IMR-90 (cell line): ENCODE data around the gene ATP1A4.

Experiments
- CEBPB ChIP-seq: IDR thresholded peaks from 2 replicates; pipeline ENCODE4 v1.6.1; 2012; ENCODE audit warnings: low read depth, low read length, improper control_type of control experiment
- FOS ChIP-seq: fragments of 150-350 bp; IDR thresholded peaks from 2 replicates; pipeline ENCODE4 v1.6.1; 2016; ENCODE audit warnings: low read depth, low read length
- MAZ ChIP-seq: IDR thresholded peaks from 2 replicates; pipeline ENCODE4 v1.6.1; 2012; ENCODE audit warnings: low read depth, mild to moderate bottlenecking, low read length, improper control_type of control experiment, moderate library complexity, borderline replicate concordance
- MXI1 ChIP-seq: IDR thresholded peaks from 2 replicates; pipeline ENCODE4 v1.6.1; 2012; ENCODE audit warnings: low read depth, mild to moderate bottlenecking, low read length, moderate library complexity, borderline replicate concordance
- POLR2A ChIP-seq: IDR thresholded peaks from 2 replicates; pipeline ENCODE4 v1.6.1; 2012; ENCODE audit warnings: mild to moderate bottlenecking, low read depth, low read length
- RAD21 ChIP-seq: IDR thresholded peaks from 2 replicates; pipeline ENCODE4 v1.6.1; 2012; ENCODE audit warnings: low read length, improper control_type of control experiment
- RCOR1 ChIP-seq: IDR thresholded peaks from 2 replicates; pipeline ENCODE4 v1.6.1; 2012; ENCODE audit warnings: mild to moderate bottlenecking, low read length, improper control_type of control experiment; ENCODE audit not compliant: insufficient replicate concordance
- RFX5 ChIP-seq: IDR thresholded peaks from 2 replicates; pipeline ENCODE4 v1.8.0; 2012; ENCODE audit warnings: low read depth, mild to moderate bottlenecking, low read length, moderate library complexity
- SMC3 ChIP-seq: fragments of 150-350 bp; IDR thresholded peaks from 2 replicates; pipeline ENCODE4 v1.6.1; 2016; ENCODE audit warnings: low read depth, mild to moderate bottlenecking, antibody characterized with exemption, low read length, moderate library complexity
- TF ChIP-seq, protein P1 (sequence below): conservative IDR thresholded peaks from 2 replicates; pipeline ENCODE4 v1.5.1; 2012; ENCODE audit warnings: mild to moderate bottlenecking, low read depth, low read length, improper control_type of control experiment
- TF ChIP-seq, protein P2 (sequence below): fragments of 150-350 bp; IDR thresholded peaks from 2 replicates; pipeline ENCODE4 v1.6.1; 2016; ENCODE audit warnings: low read depth, mild to moderate bottlenecking, low read length, moderate library complexity, borderline replicate concordance

DNA sequence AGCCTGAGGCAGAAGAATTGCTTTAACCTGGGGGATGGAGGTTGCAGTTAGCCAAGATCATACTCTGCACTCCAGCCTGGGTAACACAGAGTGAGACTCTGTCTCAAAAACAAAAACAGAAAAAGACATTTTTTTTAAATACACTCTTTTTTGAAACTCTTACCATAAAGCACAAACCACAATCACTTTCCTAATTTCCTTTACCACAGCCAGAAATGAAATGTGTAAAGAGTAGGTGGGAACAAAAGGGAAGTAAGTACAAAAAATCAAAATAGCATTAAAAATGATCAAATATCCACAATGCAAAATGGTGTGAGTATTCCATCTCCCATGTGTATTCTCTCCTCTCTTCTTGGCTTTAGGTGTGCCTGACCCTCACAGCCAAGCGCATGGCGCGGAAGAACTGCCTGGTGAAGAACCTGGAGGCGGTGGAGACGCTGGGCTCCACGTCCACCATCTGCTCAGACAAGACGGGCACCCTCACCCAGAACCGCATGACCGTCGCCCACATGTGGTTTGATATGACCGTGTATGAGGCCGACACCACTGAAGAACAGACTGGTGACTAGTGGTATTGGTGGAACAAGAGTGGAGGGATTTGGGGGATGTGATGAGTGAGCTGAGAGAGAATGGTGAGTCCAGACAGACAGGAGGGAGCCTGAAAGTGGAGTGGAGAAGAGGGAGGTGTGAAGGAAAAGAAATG is 14.9 kb downstream of the ATP1A4 start:
- TF ChIP-seq RFX5 (no peak), POLR2A (no peak), RCOR1 (no peak), CEBPB (no peak), FOS (no peak), MXI1 (no peak), SMC3 (no peak), MAZ (no peak), RAD21 (no peak)
- TF ChIP-seq, protein P1, sequence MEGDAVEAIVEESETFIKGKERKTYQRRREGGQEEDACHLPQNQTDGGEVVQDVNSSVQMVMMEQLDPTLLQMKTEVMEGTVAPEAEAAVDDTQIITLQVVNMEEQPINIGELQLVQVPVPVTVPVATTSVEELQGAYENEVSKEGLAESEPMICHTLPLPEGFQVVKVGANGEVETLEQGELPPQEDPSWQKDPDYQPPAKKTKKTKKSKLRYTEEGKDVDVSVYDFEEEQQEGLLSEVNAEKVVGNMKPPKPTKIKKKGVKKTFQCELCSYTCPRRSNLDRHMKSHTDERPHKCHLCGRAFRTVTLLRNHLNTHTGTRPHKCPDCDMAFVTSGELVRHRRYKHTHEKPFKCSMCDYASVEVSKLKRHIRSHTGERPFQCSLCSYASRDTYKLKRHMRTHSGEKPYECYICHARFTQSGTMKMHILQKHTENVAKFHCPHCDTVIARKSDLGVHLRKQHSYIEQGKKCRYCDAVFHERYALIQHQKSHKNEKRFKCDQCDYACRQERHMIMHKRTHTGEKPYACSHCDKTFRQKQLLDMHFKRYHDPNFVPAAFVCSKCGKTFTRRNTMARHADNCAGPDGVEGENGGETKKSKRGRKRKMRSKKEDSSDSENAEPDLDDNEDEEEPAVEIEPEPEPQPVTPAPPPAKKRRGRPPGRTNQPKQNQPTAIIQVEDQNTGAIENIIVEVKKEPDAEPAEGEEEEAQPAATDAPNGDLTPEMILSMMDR: no peak
- TF ChIP-seq, protein P2, sequence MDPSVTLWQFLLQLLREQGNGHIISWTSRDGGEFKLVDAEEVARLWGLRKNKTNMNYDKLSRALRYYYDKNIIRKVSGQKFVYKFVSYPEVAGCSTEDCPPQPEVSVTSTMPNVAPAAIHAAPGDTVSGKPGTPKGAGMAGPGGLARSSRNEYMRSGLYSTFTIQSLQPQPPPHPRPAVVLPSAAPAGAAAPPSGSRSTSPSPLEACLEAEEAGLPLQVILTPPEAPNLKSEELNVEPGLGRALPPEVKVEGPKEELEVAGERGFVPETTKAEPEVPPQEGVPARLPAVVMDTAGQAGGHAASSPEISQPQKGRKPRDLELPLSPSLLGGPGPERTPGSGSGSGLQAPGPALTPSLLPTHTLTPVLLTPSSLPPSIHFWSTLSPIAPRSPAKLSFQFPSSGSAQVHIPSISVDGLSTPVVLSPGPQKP: no peak
